ENCODE measurements around the gene CEACAM4. TPM values are rescaled to one million over a fixed set of nuclear protein-coding genes. Genes with fewer than 3 reads are reported as not detected.
"Not testable (repeated sequence)": the region's sequence is repeated elsewhere in the genome, so short reads cannot be mapped to it uniquely, and the experiment has no call there.

CEACAM4 gene
- total and polyA plus RNA-seq, 2 of the 4 experiments (the other 2 are of a cell fraction) = not detected

GRCh38 chr19:41582577-41583182 lies 44.2 kb downstream of the CEACAM4 start:
- H3K27ac ChIP-seq (ENCODE audit: insufficient read depth, low read length); H3K4me3 ChIP-seq (ENCODE audit: insufficient read depth, low read depth, low read length); H3K18ac ChIP-seq (ENCODE audit: low read depth, low read length); H3K36me3 ChIP-seq (ENCODE audit: control insufficient read depth, insufficient read depth, low read length); ATAC-seq (ENCODE audit: low read depth); in situ Hi-C loops (cut with MboI; ENCODE audit: low sequenced_read_pairs); H4K91ac ChIP-seq (ENCODE audit: insufficient read depth, low read depth, low read length); H3K27me3 ChIP-seq (ENCODE audit: control insufficient read depth, insufficient read depth, low read length); H3K9ac ChIP-seq (ENCODE audit: low read depth, low read length); POLR2A ChIA-PET (ENCODE audit: unreplicated experiment); H2AK5ac ChIP-seq (ENCODE audit: low read depth, low read length); H3K4ac ChIP-seq (ENCODE audit: low read depth, low read length); H3K56ac ChIP-seq (ENCODE audit: extremely low read depth, insufficient read depth, low read length); H4K8ac ChIP-seq (ENCODE audit: low read depth in 2 of 2, low read length in 2 of 2); H4K20me1 ChIP-seq (ENCODE audit: insufficient read depth, low read length); H3K14ac ChIP-seq (replicated peaks; ENCODE audit: low read depth, low read length); H2BK5ac ChIP-seq (ENCODE audit: low read depth, low read length, poor library complexity, severe bottlenecking); CTCF ChIA-PET; H2AK9ac ChIP-seq (replicated peaks; ENCODE audit: low read depth, low read length, poor library complexity); H2AFZ ChIP-seq (replicated peaks; ENCODE audit: low read length, poor library complexity); H2BK120ac ChIP-seq (ENCODE audit: low read depth, low read length); dilution Hi-C loops (cut with HindIII; ENCODE audit: low sequenced_read_pairs, unreplicated experiment); DNase-seq; H3K9me3 ChIP-seq (ENCODE audit: control insufficient read depth, insufficient read depth, low read length); BruUV-seq (replicated peaks); H3K4me1 ChIP-seq (ENCODE audit: control insufficient read depth, insufficient read depth, low read length); H4K5ac ChIP-seq (ENCODE audit: low read depth, low read length); H3K79me1 ChIP-seq (ENCODE audit: low read depth in 1 of 2, low read length in 2 of 2); H3K9me1 ChIP-seq (ENCODE audit: insufficient read depth, low read length); H3K23ac ChIP-seq (ENCODE audit: low read depth, low read length); H2BK20ac ChIP-seq (ENCODE audit: low read depth, low read length); H3K4me2 ChIP-seq (ENCODE audit: low read depth, low read length); H2BK15ac ChIP-seq (ENCODE audit: low read depth, low read length); intact Hi-C loops (cut with micrococcal nuclease): not testable (repeated sequence)
- WGBS, 2 experiments (ENCODE audit: extremely low coverage in 2 of 2, insufficient read length in 1 of 2) = no CpG with 5 or more reads among the region's 1 CpG

DNA sequence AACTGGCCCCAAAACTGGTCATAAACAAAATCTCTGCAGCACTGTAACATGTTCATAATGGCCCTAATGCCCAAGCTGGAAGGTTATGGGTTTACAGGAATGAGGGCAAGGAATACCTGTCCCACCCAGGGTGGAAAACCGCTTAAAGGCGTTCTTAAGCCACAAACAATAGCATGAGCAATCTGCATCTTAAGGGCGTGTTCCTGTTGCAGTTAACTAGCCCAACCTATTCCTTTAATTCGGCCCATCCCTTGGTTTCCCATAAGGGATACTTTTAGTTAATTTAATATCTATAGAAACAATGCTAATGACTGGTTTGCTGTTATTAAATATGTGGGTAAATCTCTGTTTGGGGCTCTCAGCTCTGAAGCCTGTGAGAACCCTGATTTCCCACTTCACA lies 45.8 kb downstream of the CEACAM4 start:
- H3K27me3 ChIP-seq (ENCODE audit: control insufficient read depth, insufficient read depth, low read length); H3K9me3 ChIP-seq (ENCODE audit: control insufficient read depth, insufficient read depth, low read length); H2BK120ac ChIP-seq (ENCODE audit: low read depth, low read length); H3K23ac ChIP-seq (ENCODE audit: low read depth, low read length); intact Hi-C loops (cut with micrococcal nuclease); dilution Hi-C loops (cut with HindIII; ENCODE audit: low sequenced_read_pairs, unreplicated experiment); H3K4me3 ChIP-seq (ENCODE audit: insufficient read depth, low read depth, low read length); H3K18ac ChIP-seq (ENCODE audit: low read depth, low read length); BruUV-seq (replicated peaks); H3K9ac ChIP-seq (ENCODE audit: low read depth, low read length); H3K9me1 ChIP-seq (ENCODE audit: insufficient read depth, low read length); H3K4ac ChIP-seq (ENCODE audit: low read depth, low read length); H2BK15ac ChIP-seq (ENCODE audit: low read depth, low read length); ATAC-seq (ENCODE audit: low read depth); H4K91ac ChIP-seq (ENCODE audit: insufficient read depth, low read depth, low read length); DNase-seq; H4K8ac ChIP-seq (ENCODE audit: low read depth in 2 of 2, low read length in 2 of 2); H3K27ac ChIP-seq (ENCODE audit: insufficient read depth, low read length); POLR2A ChIA-PET (ENCODE audit: unreplicated experiment); H3K4me2 ChIP-seq (ENCODE audit: low read depth, low read length); H3K56ac ChIP-seq (ENCODE audit: extremely low read depth, insufficient read depth, low read length); H2BK20ac ChIP-seq (ENCODE audit: low read depth, low read length); H4K5ac ChIP-seq (ENCODE audit: low read depth, low read length); H2AK5ac ChIP-seq (ENCODE audit: low read depth, low read length); H3K36me3 ChIP-seq (ENCODE audit: control insufficient read depth, insufficient read depth, low read length); H2AFZ ChIP-seq (replicated peaks; ENCODE audit: low read length, poor library complexity); H2AK9ac ChIP-seq (replicated peaks; ENCODE audit: low read depth, low read length, poor library complexity); in situ Hi-C loops (cut with MboI; ENCODE audit: low sequenced_read_pairs); H2BK5ac ChIP-seq (ENCODE audit: low read depth, low read length, poor library complexity, severe bottlenecking); H3K79me1 ChIP-seq (ENCODE audit: low read depth in 1 of 2, low read length in 2 of 2); H3K14ac ChIP-seq (replicated peaks; ENCODE audit: low read depth, low read length); H4K20me1 ChIP-seq (ENCODE audit: insufficient read depth, low read length); H3K4me1 ChIP-seq (ENCODE audit: control insufficient read depth, insufficient read depth, low read length): not testable (repeated sequence)
- WGBS, 2 experiments (ENCODE audit: extremely low coverage in 2 of 2, insufficient read length in 1 of 2) = no CpG with 5 or more reads among the region's 4 CpGs
- CTCF ChIA-PET = interaction anchor here (1.5 kb wide), 1 partner anchor 11 kb away, joined by 4 read pairs; no protein-coding TSS in a partner anchor
